Fibroblast of the aortic adventitia (primary cell): ENCODE data around the gene PRKCH. TPM values are rescaled to one million over a fixed set of nuclear protein-coding genes. Genes with fewer than 3 reads are reported as not detected.
A peak's percentile ranks its signal among the peaks of the same experiment; 100 is the strongest.

Experiments used
- DNase-seq: peaks from one replicate; pipeline ENCODE4 v3.0.0-alpha.2; 2010; ENCODE audit warnings: low read depth
- H3K4me3 ChIP-seq: 2 replicates; pipeline ENCODE4 v1.5.1; 2011; ENCODE audit warnings: low read depth, mild to moderate bottlenecking, control low read depth, low read length, moderate library complexity
- CTCF ChIP-seq: IDR thresholded peaks from 2 replicates; pipeline ENCODE4 v1.5.1; 2011; ENCODE audit warnings: mild to moderate bottlenecking, low read length, control low read depth, inconsistent platforms; ENCODE audit not compliant: insufficient read depth
- total RNA-seq: library from RNA; depleted of rRNA; stranded (reverse); fragments of >200 nt; gene quantifications from 2 replicates; pipeline ENCODE4 v1.2.3, GENCODE V29; 2012; ENCODE audit warnings: low replicate concordance

Gene PRKCH
- total RNA-seq, 1 donor = 4.2 TPM

- no peak for DNase-seq
- H3K4me3 ChIP-seq = no peak overlapping the region
- TF ChIP-seq CTCF = no peak
These were observed 198.4 kb downstream of the PRKCH start for GRCh38 chr14:61519735-61520134.

GRCh38 chr14:61520576-61520975 lies 199.2 kb downstream of the PRKCH start:
- no peak for TF ChIP-seq CTCF
- no peak overlapping the region for H3K4me3 ChIP-seq
- DNase-seq = no peak

GRCh38 chr14:61521773-61522172 lies 200.4 kb downstream of the PRKCH start:
- DNase-seq = no peak
- H3K4me3 ChIP-seq = no peak overlapping the region
- TF ChIP-seq CTCF = no peak

GRCh38 chr14:61523751-61524150 lies 202.4 kb downstream of the PRKCH start:
- no peak for DNase-seq
- TF ChIP-seq CTCF = no peak
- no peak overlapping the region for H3K4me3 ChIP-seq

GRCh38 chr14:61524211-61524806 lies 202.9 kb downstream of the PRKCH start:
- no peak overlapping the region for H3K4me3 ChIP-seq
- TF ChIP-seq CTCF = no peak
- DNase-seq = peak; percentile 94

- no peak overlapping the region for H3K4me3 ChIP-seq
- TF ChIP-seq CTCF = no peak
- no peak for DNase-seq
These were observed 203.5 kb downstream of the PRKCH start for GRCh38 chr14:61524936-61525292.
